Measurements from ENCODE around the gene LARGE1.

DNA sequence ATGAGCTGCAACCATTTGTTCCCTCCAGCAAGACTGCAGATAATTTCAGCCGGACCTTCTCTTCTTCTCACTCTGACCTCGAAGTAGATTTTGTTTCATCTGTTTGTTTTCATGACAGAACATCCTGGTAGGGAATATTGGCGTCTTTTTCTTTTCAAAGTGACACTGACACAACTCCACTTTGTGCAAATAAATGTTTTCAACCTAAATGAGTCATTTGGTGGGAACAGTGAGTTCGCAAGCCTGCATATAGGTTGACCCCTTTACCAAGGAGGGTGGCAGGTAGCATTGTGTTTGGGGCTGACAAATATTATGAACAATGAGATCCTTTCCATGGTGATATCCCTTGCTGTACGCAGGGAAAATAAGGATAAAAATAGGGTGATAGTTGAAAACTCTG, 55.0 kb downstream of the LARGE1 start:
- no peak for TF ChIP-seq CTCF (IDR thresholded peaks at IDR 0.05)
- TF ChIP-seq POLR2A (IDR thresholded peaks at IDR 0.05), result no peak

All from tibial nerve (tissue), 3 donors.